GM10847 (cell line): Measurements from ENCODE around the gene SRI.

Source experiments
- POLR2A ChIP-seq: IDR thresholded peaks from 2 replicates; pipeline ENCODE4 v1.6.1; 2011; ENCODE audit not compliant: insufficient read length; ENCODE audit errors: extremely low read depth

The SRI gene

GRCh38 chr7:88229302-88229995 lies 9.6 kb upstream of the SRI start:
- no peak for TF ChIP-seq POLR2A

- TF ChIP-seq POLR2A, result no peak
Observed at GRCh38 chr7:88226886-88227516, 7.2 kb upstream of the SRI start.

GRCh38 chr7:88226201-88226600 lies 6.4 kb upstream of the SRI start:
- no peak for TF ChIP-seq POLR2A

GRCh38 chr7:88224601-88225275 lies 4.9 kb upstream of the SRI start:
- no peak for TF ChIP-seq POLR2A

- TF ChIP-seq POLR2A, result no peak
Observed at GRCh38 chr7:88223265-88223664, 3.4 kb upstream of the SRI start.

GRCh38 chr7:88218836-88219605 lies 817 bp downstream of the SRI start:
- TF ChIP-seq POLR2A, result no peak

GRCh38 chr7:88218429-88218745 lies 1.5 kb downstream of the SRI start:
- no peak for TF ChIP-seq POLR2A

GRCh38 chr7:88217675-88218428 lies 2.0 kb downstream of the SRI start:
- TF ChIP-seq POLR2A, result no peak

GRCh38 chr7:88216276-88216675 lies 3.6 kb downstream of the SRI start:
- no peak for TF ChIP-seq POLR2A

GRCh38 chr7:88215295-88215694 lies 4.5 kb downstream of the SRI start:
- no peak for TF ChIP-seq POLR2A

- no peak for TF ChIP-seq POLR2A
Observed at GRCh38 chr7:88214456-88214855, 5.4 kb downstream of the SRI start.

GRCh38 chr7:88212918-88213317 lies 6.9 kb downstream of the SRI start:
- TF ChIP-seq POLR2A, result no peak

- no peak for TF ChIP-seq POLR2A
Observed at GRCh38 chr7:88208521-88208920, 11.3 kb downstream of the SRI start.

GRCh38 chr7:88206254-88206653 lies 13.6 kb downstream of the SRI start:
- no peak for TF ChIP-seq POLR2A

- TF ChIP-seq POLR2A, result no peak
Observed at GRCh38 chr7:88205179-88205578, 14.7 kb downstream of the SRI start.
